Endothelial cell of umbilical vein (primary cell): ENCODE data around the gene SLC6A6. TPM values are rescaled to one million over a fixed set of nuclear protein-coding genes. Genes with fewer than 3 reads are reported as not detected.

Experiments used
- BruUV-seq: library from RNA; stranded (reverse); fragments of 400-500 nt; replicated peaks from 2 replicates; lab custom pipeline; 2021; lab: Mats Ljungman, UMichigan
- CTCF ChIA-PET: fragments of 300-600, 350-600 bp; sonication (Branson Sonifier 250); formaldehyde crosslinking; loops from one replicate; lab custom pipeline; 2021; ENCODE audit warnings: antibody characterized with exemption, inconsistent platforms; lab: Charles Lee
- POLR2A ChIA-PET: fragments of 300-600, 350-600 bp; sonication (Branson Sonifier 250); formaldehyde crosslinking; loops from one replicate; lab custom pipeline; 2021; ENCODE audit warnings: antibody characterized with exemption, inconsistent platforms; lab: Charles Lee
- DNase-seq: peaks from one replicate; pipeline ENCODE4 v3.0.0-alpha.2; 2011; ENCODE audit warnings: low read depth, low spot score
- FAIRE-seq: peaks from 2 replicates; lab custom pipeline; 2011; peaks lifted over from hg19 to GRCh38; lab: Jason Lieb, UNC
- H2AFZ ChIP-seq: 2 replicates; pipeline ENCODE4 v1.6.0; 2012; ENCODE audit warnings: low read depth, low read length, control low read depth, inconsistent platforms
- H3K27ac ChIP-seq: 2 replicates; pipeline ENCODE4 v1.5.1; 2011; ENCODE audit warnings: low read depth, mild to moderate bottlenecking, control low read depth, low read length, moderate library complexity; ENCODE audit not compliant: insufficient read depth
- H3K27me3 ChIP-seq, 2 experiments: 2 replicates each; pipeline versions ENCODE4 v1.6.0 to v1.6.1; 2011; ENCODE audit warnings: low read length in 2 of 2, mixed read lengths in 1 of 2; ENCODE audit not compliant: control insufficient read depth in 2 of 2, insufficient read depth in 2 of 2
- H3K36me3 ChIP-seq, 2 experiments: 2 replicates in 1 of 2; 3 replicates in 1 of 2; pipeline ENCODE4 v1.5.1; 2011; ENCODE audit warnings: low read length in 2 of 2, mild to moderate bottlenecking in 1 of 2, moderate library complexity in 1 of 2; ENCODE audit not compliant: control insufficient read depth in 2 of 2, insufficient read depth in 2 of 2; ENCODE audit errors: extremely low read depth in 1 of 2
- H3K4me1 ChIP-seq: 3 replicates; pipeline ENCODE4 v1.5.1; 2011; ENCODE audit warnings: mild to moderate bottlenecking, low read length; ENCODE audit not compliant: control insufficient read depth, insufficient read depth; ENCODE audit errors: extremely low read depth
- H3K4me2 ChIP-seq: 2 replicates; pipeline ENCODE4 v1.6.1; 2011; ENCODE audit warnings: low read length, control low read depth, mixed read lengths; ENCODE audit not compliant: insufficient read depth
- H3K4me3 ChIP-seq, 3 experiments: fragments of 200-600 bp in 1 of 3; sonication (generic), shearing (Covaris generic) in 1 of 3; replicated peaks in 1 of 3; 2 replicates each; pipeline ENCODE4 v1.5.1; 2011 to 2016; ENCODE audit warnings: control low read depth in 3 of 3, low read length in 3 of 3, mild to moderate bottlenecking in 2 of 3, inconsistent platforms in 1 of 3, low read depth in 1 of 3, moderate library complexity in 1 of 3; ENCODE audit not compliant: insufficient read depth in 1 of 3
- H3K79me2 ChIP-seq: 2 replicates; pipeline ENCODE4 v1.6.0; 2012; ENCODE audit warnings: low read length, inconsistent platforms; ENCODE audit not compliant: control insufficient read depth, insufficient read depth
- H3K9ac ChIP-seq: replicated peaks from 2 replicates; pipeline ENCODE3; 2011; ENCODE audit warnings: low read length, control low read depth; ENCODE audit not compliant: insufficient read depth; ENCODE audit errors: extremely low read depth
- H3K9me1 ChIP-seq: replicated peaks from 3 replicates; pipeline ENCODE4 v1.6.0; 2011; ENCODE audit warnings: mild to moderate bottlenecking, low read length; ENCODE audit not compliant: control insufficient read depth, insufficient read depth; ENCODE audit errors: extremely low read depth
- H3K9me3 ChIP-seq: replicated peaks from 2 replicates; pipeline ENCODE4 v1.5.1; 2012; ENCODE audit warnings: low read length, inconsistent platforms; ENCODE audit not compliant: control insufficient read depth, insufficient read depth
- H4K20me1 ChIP-seq: replicated peaks from 2 replicates; pipeline ENCODE3; 2011; ENCODE audit warnings: mild to moderate bottlenecking, low read length; ENCODE audit not compliant: control insufficient read depth, insufficient read depth; ENCODE audit errors: extremely low read depth
- EZH2 ChIP-seq: IDR thresholded peaks from 2 replicates; pipeline ENCODE4 v1.6.1; 2012; ENCODE audit warnings: borderline replicate concordance, low read depth, mild to moderate bottlenecking, moderate library complexity, low read length, inconsistent platforms; ENCODE audit not compliant: severe bottlenecking
- FOS ChIP-seq: IDR thresholded peaks from 2 replicates; pipeline ENCODE4 v1.6.1; 2011; ENCODE audit warnings: mild to moderate bottlenecking, low read length, moderate library complexity, borderline replicate concordance; ENCODE audit not compliant: insufficient read depth
- GATA2 ChIP-seq: IDR thresholded peaks from 2 replicates; pipeline ENCODE4 v1.7.0; 2011; ENCODE audit warnings: low read depth, mild to moderate bottlenecking, moderate library complexity, mixed read lengths, low read length; ENCODE audit not compliant: insufficient read length, insufficient read depth
- JUN ChIP-seq: IDR thresholded peaks from 2 replicates; pipeline ENCODE4 v1.6.1; 2011; ENCODE audit warnings: borderline replicate concordance, low read depth; ENCODE audit not compliant: insufficient read length, insufficient read depth
- MYC ChIP-seq: IDR thresholded peaks from one replicate; pipeline ENCODE4 v1.6.1; 2011; ENCODE audit warnings: mild to moderate bottlenecking, low read depth, low read length
- POLR2A ChIP-seq: IDR thresholded peaks from 2 replicates; pipeline ENCODE4 v1.6.1; 2012; ENCODE audit warnings: low read depth, mild to moderate bottlenecking, control low read depth, low read length
- POLR2AphosphoS5 ChIP-seq: IDR thresholded peaks from 2 replicates; pipeline ENCODE4 v1.6.1; 2012; ENCODE audit warnings: low read depth, mild to moderate bottlenecking, control low read depth, low read length, moderate library complexity; ENCODE audit not compliant: insufficient read depth
- dilution Hi-C: fragments of 300-500 bp; cut with MboI; formaldehyde crosslinking; loops from one replicate; pipeline ENCODE4 v1.15.0; 2019; ENCODE audit warnings: low sequenced_read_pairs; ENCODE audit not compliant: extremely low pct_ligation_motif_present
- intact Hi-C: fragments of 100-400 bp; cut with micrococcal nuclease; formaldehyde crosslinking; loops from one replicate; pipeline ENCODE4 v1.10.0; 2022
- polyA plus RNA-seq, 4 experiments: library from polyadenylated mRNA; depleted of rRNA in 3 of 4; stranded (reverse) in 3 of 4; unstranded in 1 of 4; fragments of >200 nt; gene quantifications; 2 replicates each; pipeline versions ENCODE4 v1.2.1 to v1.2.3, GENCODE V29; 2011 to 2012; ENCODE audit warnings: missing spikeins in 1 of 4
- total RNA-seq: library from RNA; stranded (reverse); gene quantifications from 2 replicates; pipeline ENCODE4 v1.2.3, GENCODE V29; 2021
- TF ChIP-seq, protein P1 (sequence below): IDR thresholded peaks from 2 replicates; pipeline ENCODE4 v1.6.1; 2011; ENCODE audit not compliant: insufficient read depth, insufficient read length
- TF ChIP-seq, protein P2 (sequence below), 2 donors: IDR thresholded peaks; 1 replicate in 1 of 2; 2 replicates in 1 of 2; pipeline ENCODE4 v1.5.1; 2011; ENCODE audit warnings: low read length in 2 of 2, mild to moderate bottlenecking in 2 of 2, moderate library complexity in 2 of 2, control low read depth in 1 of 2, inconsistent platforms in 1 of 2, low read depth in 1 of 2; ENCODE audit not compliant: insufficient read depth in 1 of 2; ENCODE audit errors: extremely low read depth in 1 of 2

Gene SLC6A6
- total and polyA plus RNA-seq, 2 donors (not counting 3 experiments of a cell fraction or from before 2014, with no cell fraction given) = 25.7 to 38.0 TPM

DNA sequence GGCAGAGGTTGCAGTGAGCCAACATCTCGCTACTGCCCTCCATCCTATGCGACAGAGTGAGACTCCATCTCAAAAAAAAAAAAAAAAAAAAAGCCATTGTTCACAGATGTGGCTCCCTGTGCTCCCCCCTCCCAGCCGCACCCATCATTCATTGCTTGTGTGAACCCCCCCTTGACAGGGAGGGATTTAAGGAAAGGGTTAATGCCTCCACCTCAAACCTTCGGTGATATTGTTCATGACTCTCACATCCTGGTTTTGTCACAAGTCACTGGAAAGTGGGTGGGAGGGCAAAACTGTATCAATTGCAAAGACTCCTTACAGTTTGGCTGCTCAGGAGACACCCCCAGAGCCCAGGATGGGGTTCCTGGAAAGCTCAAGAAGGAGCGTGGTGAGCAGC is 7.7 kb downstream of the SLC6A6 start:
- Histone ChIP-seq H3K4me1 (peaks cover 12% of the 10 kb centered on the region), H3K9me1 (no peaks in the 10 kb centered on the region), H3K4me3 (no peak overlapping the region), H2AFZ (no peak overlapping the region), H3K4me2 (no peak overlapping the region), H3K79me2 (peaks cover 65% of the 10 kb centered on the region), H3K27ac (peak overlapping the region; percentile 79), H3K9me3 (no peaks in the 10 kb centered on the region), H4K20me1 (no peaks in the 10 kb centered on the region), H3K36me3 (no peaks in the 10 kb centered on the region), H3K27me3 (no peaks in the 10 kb centered on the region), H3K9ac (no peak overlapping the region)
- intact Hi-C loops (loop anchor here (1.0 to 2.0 kb wide), 2 partner anchors 8 to 23 kb away; partner anchors contain the start of gene SLC6A6), dilution Hi-C loops (no loop called here)
- BruUV-seq = no TSS peak
- ChIA-PET CTCF (interaction anchor here (1.6 kb wide), 1 partner anchor 52 kb away, joined by 3 read pairs; no protein-coding TSS in a partner anchor), POLR2A (no interaction called here)
- DNase-seq (no peak), FAIRE-seq (no peak)
- TF ChIP-seq FOS (no peak), JUN (no peak), MYC (no peak), POLR2AphosphoS5 (no peak), GATA2 (no peak), POLR2A (no peak), EZH2 (no peak)
- TF ChIP-seq, protein P1, sequence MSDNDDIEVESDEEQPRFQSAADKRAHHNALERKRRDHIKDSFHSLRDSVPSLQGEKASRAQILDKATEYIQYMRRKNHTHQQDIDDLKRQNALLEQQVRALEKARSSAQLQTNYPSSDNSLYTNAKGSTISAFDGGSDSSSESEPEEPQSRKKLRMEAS = no peak
- TF ChIP-seq, protein P2, sequence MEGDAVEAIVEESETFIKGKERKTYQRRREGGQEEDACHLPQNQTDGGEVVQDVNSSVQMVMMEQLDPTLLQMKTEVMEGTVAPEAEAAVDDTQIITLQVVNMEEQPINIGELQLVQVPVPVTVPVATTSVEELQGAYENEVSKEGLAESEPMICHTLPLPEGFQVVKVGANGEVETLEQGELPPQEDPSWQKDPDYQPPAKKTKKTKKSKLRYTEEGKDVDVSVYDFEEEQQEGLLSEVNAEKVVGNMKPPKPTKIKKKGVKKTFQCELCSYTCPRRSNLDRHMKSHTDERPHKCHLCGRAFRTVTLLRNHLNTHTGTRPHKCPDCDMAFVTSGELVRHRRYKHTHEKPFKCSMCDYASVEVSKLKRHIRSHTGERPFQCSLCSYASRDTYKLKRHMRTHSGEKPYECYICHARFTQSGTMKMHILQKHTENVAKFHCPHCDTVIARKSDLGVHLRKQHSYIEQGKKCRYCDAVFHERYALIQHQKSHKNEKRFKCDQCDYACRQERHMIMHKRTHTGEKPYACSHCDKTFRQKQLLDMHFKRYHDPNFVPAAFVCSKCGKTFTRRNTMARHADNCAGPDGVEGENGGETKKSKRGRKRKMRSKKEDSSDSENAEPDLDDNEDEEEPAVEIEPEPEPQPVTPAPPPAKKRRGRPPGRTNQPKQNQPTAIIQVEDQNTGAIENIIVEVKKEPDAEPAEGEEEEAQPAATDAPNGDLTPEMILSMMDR (IDR thresholded peaks at IDR 0.05; ENCODE audit: extremely low read depth in 1 of 2, insufficient read depth in 1 of 2, low read depth in 1 of 2, low read length in 2 of 2) = no peak
